IMR-90 (cell line): ENCODE measurements around the gene KCNJ16.

Experiments used
- POLR2A ChIP-seq: IDR thresholded peaks from 2 replicates; pipeline ENCODE4 v1.6.1; 2012; ENCODE audit warnings: mild to moderate bottlenecking, low read depth, low read length
- RAD21 ChIP-seq: IDR thresholded peaks from 2 replicates; pipeline ENCODE4 v1.6.1; 2012; ENCODE audit warnings: low read length, improper control_type of control experiment
- RCOR1 ChIP-seq: IDR thresholded peaks from 2 replicates; pipeline ENCODE4 v1.6.1; 2012; ENCODE audit warnings: mild to moderate bottlenecking, low read length, improper control_type of control experiment; ENCODE audit not compliant: insufficient replicate concordance
- TF ChIP-seq, protein P1 (sequence below): fragments of 150-350 bp; IDR thresholded peaks from 2 replicates; pipeline ENCODE4 v1.6.1; 2017; ENCODE audit warnings: mild to moderate bottlenecking, antibody characterized with exemption, low read length, low read depth
- TF ChIP-seq, protein P2 (sequence below): conservative IDR thresholded peaks from 2 replicates; pipeline ENCODE4 v1.5.1; 2012; ENCODE audit warnings: mild to moderate bottlenecking, low read depth, low read length, improper control_type of control experiment

DNA sequence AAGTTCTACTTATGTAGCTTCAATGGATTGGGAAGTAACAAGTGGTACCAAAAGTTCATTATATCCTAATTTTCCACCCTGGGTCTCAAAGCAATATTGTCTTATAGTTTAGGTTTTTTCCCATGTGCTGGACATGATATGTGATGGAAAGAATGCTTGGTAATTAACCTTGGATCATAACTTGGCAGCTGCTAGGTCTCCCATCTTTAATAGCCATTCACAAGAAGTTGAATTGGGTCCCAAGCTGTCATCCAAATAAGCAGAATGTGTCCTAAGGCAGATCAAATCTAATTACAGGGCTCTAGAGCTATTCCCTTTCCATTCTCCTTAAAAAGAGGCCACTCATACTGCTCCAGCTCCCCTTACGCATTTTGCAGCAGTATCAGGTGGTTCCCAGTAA lies 44.7 kb upstream of the KCNJ16 start:
- TF ChIP-seq, protein P1, sequence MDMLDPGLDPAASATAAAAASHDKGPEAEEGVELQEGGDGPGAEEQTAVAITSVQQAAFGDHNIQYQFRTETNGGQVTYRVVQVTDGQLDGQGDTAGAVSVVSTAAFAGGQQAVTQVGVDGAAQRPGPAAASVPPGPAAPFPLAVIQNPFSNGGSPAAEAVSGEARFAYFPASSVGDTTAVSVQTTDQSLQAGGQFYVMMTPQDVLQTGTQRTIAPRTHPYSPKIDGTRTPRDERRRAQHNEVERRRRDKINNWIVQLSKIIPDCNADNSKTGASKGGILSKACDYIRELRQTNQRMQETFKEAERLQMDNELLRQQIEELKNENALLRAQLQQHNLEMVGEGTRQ, result no peak
- TF ChIP-seq, protein P2, sequence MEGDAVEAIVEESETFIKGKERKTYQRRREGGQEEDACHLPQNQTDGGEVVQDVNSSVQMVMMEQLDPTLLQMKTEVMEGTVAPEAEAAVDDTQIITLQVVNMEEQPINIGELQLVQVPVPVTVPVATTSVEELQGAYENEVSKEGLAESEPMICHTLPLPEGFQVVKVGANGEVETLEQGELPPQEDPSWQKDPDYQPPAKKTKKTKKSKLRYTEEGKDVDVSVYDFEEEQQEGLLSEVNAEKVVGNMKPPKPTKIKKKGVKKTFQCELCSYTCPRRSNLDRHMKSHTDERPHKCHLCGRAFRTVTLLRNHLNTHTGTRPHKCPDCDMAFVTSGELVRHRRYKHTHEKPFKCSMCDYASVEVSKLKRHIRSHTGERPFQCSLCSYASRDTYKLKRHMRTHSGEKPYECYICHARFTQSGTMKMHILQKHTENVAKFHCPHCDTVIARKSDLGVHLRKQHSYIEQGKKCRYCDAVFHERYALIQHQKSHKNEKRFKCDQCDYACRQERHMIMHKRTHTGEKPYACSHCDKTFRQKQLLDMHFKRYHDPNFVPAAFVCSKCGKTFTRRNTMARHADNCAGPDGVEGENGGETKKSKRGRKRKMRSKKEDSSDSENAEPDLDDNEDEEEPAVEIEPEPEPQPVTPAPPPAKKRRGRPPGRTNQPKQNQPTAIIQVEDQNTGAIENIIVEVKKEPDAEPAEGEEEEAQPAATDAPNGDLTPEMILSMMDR, result no peak
- TF ChIP-seq RCOR1 (no peak), RAD21 (no peak), POLR2A (no peak)
